K562 (cell line): Measurements from ENCODE around the gene ZFAND3. TPM values are rescaled to one million over a fixed set of nuclear protein-coding genes. Genes with fewer than 3 reads are reported as not detected.

Experiments used
- ATAC-seq: fragments of 200-7000 bp; cut with Tn5 transposase; 3 replicates; pipeline ENCODE4 v1.9.1; 2020; ENCODE audit warnings: moderate library complexity
- BruUV-seq: library from RNA; stranded (reverse); fragments of 400-500 nt; replicated peaks from 2 replicates; lab custom pipeline; 2021; lab: Mats Ljungman, UMichigan
- CTCF ChIA-PET: fragments of 300-600 bp; formaldehyde crosslinking; extraction: SDS; loops from one replicate; lab custom pipeline; 2021; ENCODE audit warnings: low intra/inter-chr PET ratio; lab: Yijun Ruan, JAX
- POLR2A ChIA-PET: fragments of 300-600, 350-650 bp; sonication (Branson Sonifier 250); formaldehyde crosslinking; extraction: SDS; loops from one replicate; lab custom pipeline; 2021; ENCODE audit warnings: antibody characterized with exemption, inconsistent platforms; lab: Yijun Ruan, JAX
- DNase-seq, 4 experiments: peaks; one replicate each; pipeline versions ENCODE4 v3.0.0 to v3.0.0-alpha.2; 2011 to 2018; ENCODE audit warnings: low spot score in 3 of 4, mixed read lengths in 3 of 4; ENCODE audit errors: extremely low read depth in 1 of 4
- FAIRE-seq: peaks from 2 replicates; lab custom pipeline; 2011; peaks lifted over from hg19 to GRCh38; lab: Jason Lieb, UNC
- H2AFZ ChIP-seq: 2 replicates; pipeline ENCODE4 v1.6.0; 2011; ENCODE audit warnings: low read depth, low read length, control low read depth, inconsistent platforms
- H3K27ac ChIP-seq: fragments of 200-600 bp; 3 replicates; pipeline ENCODE4 v1.8.0; 2011; ENCODE audit warnings: low read depth, mild to moderate bottlenecking, control low read depth, inconsistent platforms, low read length, moderate library complexity, mixed read lengths; ENCODE audit errors: extremely low read depth
- H3K27me3 ChIP-seq, 2 experiments: fragments of 300-600 bp in 1 of 2; 2 replicates in 1 of 2; 3 replicates in 1 of 2; pipeline versions ENCODE4 v1.6.0 to v1.8.0; 2011; ENCODE audit warnings: inconsistent platforms in 2 of 2, low read length in 2 of 2, mild to moderate bottlenecking in 1 of 2, mixed read lengths in 1 of 2, moderate library complexity in 1 of 2; ENCODE audit not compliant: control insufficient read depth in 2 of 2, insufficient read depth in 2 of 2
- H3K36me3 ChIP-seq: fragments of 300-600 bp; 3 replicates; pipeline ENCODE4 v1.8.0; 2011; ENCODE audit warnings: mild to moderate bottlenecking, low read length, inconsistent platforms; ENCODE audit not compliant: control insufficient read depth, insufficient read depth
- H3K4me1 ChIP-seq, 2 experiments: fragments of 200-600 bp in 1 of 2; replicated peaks in 1 of 2; 2 replicates in 1 of 2; 3 replicates in 1 of 2; pipeline versions ENCODE4 v1.5.1 to v1.8.0; 2011; ENCODE audit warnings: inconsistent platforms in 2 of 2, low read length in 2 of 2, mild to moderate bottlenecking in 1 of 2, mixed read lengths in 1 of 2, moderate library complexity in 1 of 2; ENCODE audit not compliant: control insufficient read depth in 2 of 2, insufficient read depth in 2 of 2
- H3K4me2 ChIP-seq: 2 replicates; pipeline ENCODE4 v1.6.1; 2011; ENCODE audit warnings: low read length, control low read depth, inconsistent platforms, mixed read lengths; ENCODE audit not compliant: insufficient read depth
- H3K4me3 ChIP-seq: fragments of 200-600 bp; sonication (generic), shearing (Covaris generic); 2 replicates; pipeline ENCODE4 v1.5.1; 2016; ENCODE audit warnings: control low read depth, inconsistent platforms
- H3K79me2 ChIP-seq: fragments of 200-600 bp; 3 replicates; pipeline ENCODE4 v1.8.0; 2011; ENCODE audit warnings: low read length, inconsistent platforms; ENCODE audit not compliant: control insufficient read depth, insufficient read depth
- H3K9ac ChIP-seq, 2 experiments: 2 replicates each; pipeline versions ENCODE4 v1.6.0 to v1.6.1; 2011; ENCODE audit warnings: low read depth in 2 of 2, low read length in 2 of 2, control low read depth in 1 of 2, inconsistent platforms in 1 of 2, mild to moderate bottlenecking in 1 of 2, mixed read lengths in 1 of 2; ENCODE audit not compliant: insufficient read depth in 1 of 2
- H3K9me1 ChIP-seq: one replicate; pipeline ENCODE4 v1.6.0; 2011; ENCODE audit warnings: inconsistent platforms, mild to moderate bottlenecking, low read length, moderate library complexity; ENCODE audit not compliant: control insufficient read depth, insufficient read depth
- H3K9me3 ChIP-seq: replicated peaks from 2 replicates; pipeline ENCODE4 v1.5.1; 2011; ENCODE audit warnings: low read depth, low read length, inconsistent platforms; ENCODE audit not compliant: control insufficient read depth, insufficient read depth
- H4K20me1 ChIP-seq: replicated peaks from 2 replicates; pipeline ENCODE4 v1.6.1; 2011; ENCODE audit warnings: low read length, inconsistent platforms, mixed read lengths; ENCODE audit not compliant: control insufficient read depth, insufficient read depth
- GABPB2 ChIP-seq: fragments of 250-450 bp; sonication (Bioruptor Pico); conservative IDR thresholded peaks from 2 replicates; pipeline ENCODE4 v1.5.1; 2021; ENCODE audit warnings: mild to moderate bottlenecking
- PRPF4 ChIP-seq: fragments of 200-400 bp; formaldehyde crosslinking; IDR thresholded peaks from one replicate; pipeline ENCODE4 v1.6.1; 2017; ENCODE audit warnings: low read length, low read depth, mild to moderate bottlenecking; ENCODE audit not compliant: insufficient read depth, poor library complexity, severe bottlenecking
- RBM22 ChIP-seq: fragments of 200-400 bp; formaldehyde crosslinking; IDR thresholded peaks from 2 replicates; pipeline ENCODE4 v1.6.1; 2018; ENCODE audit warnings: low read length, low read depth; ENCODE audit not compliant: poor library complexity, severe bottlenecking
- RCOR1 ChIP-seq, 2 experiments: IDR thresholded peaks; 2 replicates each; pipeline ENCODE4 v1.6.1; 2012; ENCODE audit warnings: low read depth in 2 of 2, low read length in 2 of 2, borderline replicate concordance in 1 of 2, improper control_type of control experiment in 1 of 2
- RFX1 ChIP-seq: fragments of 450-650 bp; IDR thresholded peaks from 2 replicates; pipeline ENCODE4 v1.6.1; 2016; ENCODE audit warnings: mild to moderate bottlenecking, moderate library complexity
- TOE1 ChIP-seq, 2 experiments: fragments of 450-650 bp in 1 of 2; sonication (generic) in 1 of 2; formaldehyde crosslinking in 1 of 2; IDR thresholded peaks; 2 replicates each; pipeline versions ENCODE4 v1.7.1 to v1.8.0; 2016 to 2022; ENCODE audit warnings: borderline replicate concordance in 2 of 2, mild to moderate bottlenecking in 2 of 2, antibody characterized with exemption in 1 of 2, inconsistent platforms in 1 of 2, low read depth in 1 of 2, missing genetic modification reagents in 1 of 2, moderate library complexity in 1 of 2
- XRCC5 ChIP-seq: fragments of 200-400 bp; formaldehyde crosslinking; IDR thresholded peaks from 2 replicates; pipeline ENCODE4 v1.6.1; 2017; ENCODE audit warnings: low read depth, mild to moderate bottlenecking, low read length
- ZNF445 ChIP-seq: fragments of 250-450 bp; sonication (Bioruptor Pico); IDR thresholded peaks from 2 replicates; pipeline ENCODE4 v1.4.0; 2020; ENCODE audit warnings: low read depth, mild to moderate bottlenecking, moderate library complexity
- ZNF507 ChIP-seq: conservative IDR thresholded peaks from 2 replicates; pipeline ENCODE4 v1.6.1; 2017; ENCODE audit warnings: missing genetic modification characterization, missing compliant biosample characterization
- ZNF780A ChIP-seq: fragments of 250-450 bp; sonication (Bioruptor Pico); IDR thresholded peaks from 2 replicates; pipeline ENCODE4 v1.5.0; 2021; ENCODE audit warnings: mild to moderate bottlenecking
- WGBS: fragments of 100-300 bp; shearing (Covaris generic); methylation state at CpG from one replicate; pipeline ENCODE4 v1.1.6; 2016; ENCODE audit warnings: low coverage, mixed read lengths; ENCODE audit not compliant: insufficient coverage; ENCODE audit errors: missing lambda C conversion rate; 5-methylcytosine and 5-hydroxymethylcytosine counted together
- in situ Hi-C: fragments of 300-500 bp; cut with MboI; formaldehyde crosslinking; loops from 4 replicates; pipeline ENCODE4 v1.15.0; 2018; ENCODE audit warnings: inconsistent platforms, mixed read lengths
- intact Hi-C: fragments of 100-400 bp; cut with micrococcal nuclease; formaldehyde crosslinking; loops from 2 replicates; pipeline ENCODE4 v1.14.2; 2022
- polyA plus RNA-seq, 8 experiments: library from polyadenylated mRNA; depleted of rRNA in 4 of 8; stranded (reverse) in 5 of 8; unstranded in 3 of 8; fragments of >200 nt; fragmentation: Nextera tagmentation in 2 of 8; fragmentation: Illumina TruSeq in 1 of 8; extraction: Ambion mirVana in 2 of 8; extraction: Trizol in 1 of 8; gene quantifications; 2 replicates each; pipeline versions ENCODE4 v1.2.1 to v1.2.3, GENCODE V29; 2011 to 2014; ENCODE audit warnings: inconsistent platforms in 1 of 8, missing spikeins in 1 of 8
- total RNA-seq, 7 experiments: library from RNA; depleted of rRNA in 6 of 7; stranded (reverse); fragments of >200 nt in 6 of 7; fragmentation: Illumina TruSeq in 2 of 7; extraction: Trizol in 2 of 7; gene quantifications; 2 replicates each; pipeline versions ENCODE4 v1.2.1 to v1.2.3, GENCODE V29; 2011 to 2021; ENCODE audit warnings: low replicate concordance in 1 of 7
- TF ChIP-seq, protein P1 (sequence below): fragments of 250-450 bp; sonication (Bioruptor Pico); IDR thresholded peaks from 2 replicates; pipeline ENCODE4 v1.5.0; 2020; ENCODE audit warnings: mild to moderate bottlenecking, borderline replicate concordance

ZFAND3 gene
- total and polyA plus RNA-seq, 9 of the 15 experiments (the other 6 are each of a cell fraction or from before 2014, with no cell fraction given) = 0.81 to 26.6 (median 11.8) TPM

DNA sequence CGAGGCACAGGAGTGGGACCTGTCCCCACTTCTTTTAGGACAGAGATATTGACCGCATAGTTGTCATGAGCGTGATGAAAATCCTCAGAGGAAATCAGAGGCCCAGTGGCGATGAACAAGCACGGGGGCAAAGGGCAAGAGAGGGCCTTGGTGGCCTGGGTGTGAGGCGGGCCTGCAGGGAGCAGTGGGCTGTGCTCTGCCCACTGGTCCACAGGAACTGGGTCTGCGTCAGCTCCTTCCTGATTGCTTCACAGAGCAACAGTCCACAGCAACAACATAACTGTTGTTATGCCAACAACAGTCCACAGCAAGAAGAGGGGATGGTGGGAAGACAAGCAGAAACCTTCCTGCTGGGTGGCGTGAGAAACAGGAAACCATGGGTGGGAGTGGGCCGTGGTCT, 335.6 kb downstream of the ZFAND3 start:
- Histone ChIP-seq H3K27me3 (no peaks in the 10 kb centered on the region), H3K9ac (peak overlapping the region in 1 of 2 experiments; percentile 19; a peak in 1 of 4 replicates), H3K9me1 (no peaks in the 10 kb centered on the region), H3K36me3 (no peaks in the 10 kb centered on the region), H3K4me1 (no peaks in the 10 kb centered on the region; a peak in 1 of 5 replicates), H3K79me2 (no peaks in the 10 kb centered on the region)
- WGBS = 64% methylated on average over 9 of the region's 9 CpGs
- intact Hi-C loops = no loop called here
- no peak for FAIRE-seq
- DNase-seq = no peak
- TF ChIP-seq ZNF445 (CRISPR knock-in tag) = no peak
- TF ChIP-seq RFX1 = peak; percentile 24
- peak; percentile 27 for TF ChIP-seq RBM22
- TF ChIP-seq ZNF780A = no peak
- TF ChIP-seq, all 486 proteins: peak for 2
- ChIA-PET CTCF (no interaction called here), POLR2A (interaction anchor here (1.3 kb wide), 1 partner anchor 12 kb away, joined by 3 read pairs; no protein-coding TSS in a partner anchor)
- Histone ChIP-seq H3K9me3 (no peaks in the 10 kb centered on the region), H3K4me2 (no peak overlapping the region), H3K4me3 (no peak overlapping the region), H2AFZ (no peak overlapping the region), H3K27ac (no peak overlapping the region), H4K20me1 (peaks cover 10% of the 10 kb centered on the region; the same call in 1 of the 2 replicates)
- BruUV-seq = no TSS peak
- no peak for ATAC-seq
- in situ Hi-C loops = no loop called here

DNA sequence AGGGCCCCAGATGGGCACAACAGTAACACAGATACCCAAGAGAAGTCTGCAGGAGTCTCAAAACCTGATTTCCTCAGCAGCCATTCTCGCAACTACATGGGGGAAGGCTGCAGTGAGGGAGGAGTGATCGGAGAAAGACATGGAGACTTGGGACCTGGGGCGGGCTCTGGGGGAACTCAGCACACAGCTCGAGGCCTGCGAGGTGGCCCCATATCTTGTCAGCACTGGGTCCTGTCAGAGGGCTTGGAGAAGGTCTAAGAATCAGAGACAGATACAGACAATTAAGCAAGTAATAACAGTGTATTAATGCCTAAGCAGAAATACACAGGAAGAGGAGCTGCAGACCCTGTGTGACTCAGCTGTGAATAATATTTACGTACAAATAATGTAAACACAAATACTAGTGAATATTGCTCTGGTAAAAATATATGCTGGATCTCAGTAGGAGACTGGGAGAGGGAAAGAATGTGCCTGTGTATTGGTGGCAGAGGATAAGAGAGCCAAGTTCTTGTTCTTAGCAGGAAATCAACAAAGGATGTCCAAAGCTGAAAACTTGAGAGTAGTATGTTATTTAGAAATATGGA, 336.2 kb downstream of the ZFAND3 start:
- no peak for DNase-seq
- Histone ChIP-seq H3K4me1 (peaks cover 0 to under 1% of the 10 kb centered on the region in 2 experiments; a peak in 1 of 5 replicates), H2AFZ (no peak overlapping the region), H3K36me3 (no peaks in the 10 kb centered on the region), H3K9me3 (no peaks in the 10 kb centered on the region), H3K4me3 (no peak overlapping the region), H3K27me3 (no peaks in the 10 kb centered on the region), H3K9me1 (no peaks in the 10 kb centered on the region), H3K79me2 (no peaks in the 10 kb centered on the region), H3K27ac (no peak overlapping the region), H3K9ac (no peak overlapping the region; a peak in 1 of 4 replicates), H4K20me1 (peaks cover 9% of the 10 kb centered on the region; the same call in 1 of the 2 replicates), H3K4me2 (no peak overlapping the region)
- 59% methylated on average over 6 of the region's 6 CpGs for WGBS
- ChIA-PET POLR2A (interaction anchor here (0.9 to 1.3 kb wide), 3 partner anchors 9 to 13 kb away, joined by 3 to 7 read pairs (median 4); no protein-coding TSS in a partner anchor), CTCF (no interaction called here)
- no TSS peak for BruUV-seq
- in situ Hi-C loops (no loop called here), intact Hi-C loops (no loop called here)
- FAIRE-seq = no peak
- ATAC-seq = no peak
- TF ChIP-seq ZNF445 (CRISPR knock-in tag) (no peak), ZNF507 (no peak), RCOR1 (IDR thresholded peaks at IDR 0.05; ENCODE audit: borderline replicate concordance in 1 of 2, low read depth in 2 of 2, low read length in 2 of 2) (no peak), XRCC5 (no peak), GABPB2 (CRISPR knock-in tag) (no peak), TOE1 (IDR thresholded peaks at IDR 0.05; ENCODE audit: borderline replicate concordance) (no peak), TOE1 (CRISPR knock-in tag; IDR thresholded peaks at IDR 0.05; ENCODE audit: borderline replicate concordance, low read depth) (no peak), PRPF4 (no peak)
- TF ChIP-seq, protein P1, sequence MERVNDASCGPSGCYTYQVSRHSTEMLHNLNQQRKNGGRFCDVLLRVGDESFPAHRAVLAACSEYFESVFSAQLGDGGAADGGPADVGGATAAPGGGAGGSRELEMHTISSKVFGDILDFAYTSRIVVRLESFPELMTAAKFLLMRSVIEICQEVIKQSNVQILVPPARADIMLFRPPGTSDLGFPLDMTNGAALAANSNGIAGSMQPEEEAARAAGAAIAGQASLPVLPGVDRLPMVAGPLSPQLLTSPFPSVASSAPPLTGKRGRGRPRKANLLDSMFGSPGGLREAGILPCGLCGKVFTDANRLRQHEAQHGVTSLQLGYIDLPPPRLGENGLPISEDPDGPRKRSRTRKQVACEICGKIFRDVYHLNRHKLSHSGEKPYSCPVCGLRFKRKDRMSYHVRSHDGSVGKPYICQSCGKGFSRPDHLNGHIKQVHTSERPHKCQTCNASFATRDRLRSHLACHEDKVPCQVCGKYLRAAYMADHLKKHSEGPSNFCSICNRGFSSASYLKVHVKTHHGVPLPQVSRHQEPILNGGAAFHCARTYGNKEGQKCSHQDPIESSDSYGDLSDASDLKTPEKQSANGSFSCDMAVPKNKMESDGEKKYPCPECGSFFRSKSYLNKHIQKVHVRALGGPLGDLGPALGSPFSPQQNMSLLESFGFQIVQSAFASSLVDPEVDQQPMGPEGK (CRISPR knock-in tag) = no peak
